K562 (cell line): ENCODE data around the gene LONRF3.

ENCODE experiments used
- KLF10 ChIP-seq: fragments of 250-450 bp; sonication (Bioruptor Pico); IDR thresholded peaks from 2 replicates; pipeline ENCODE4 v1.6.1; 2021; ENCODE audit warnings: matching md5 sums
- PBX2 ChIP-seq, 2 experiments: IDR thresholded peaks in 1 of 2; conservative IDR thresholded peaks in 1 of 2; 2 replicates each; pipeline ENCODE4 v1.6.1; 2016; ENCODE audit warnings: low read depth in 2 of 2, mild to moderate bottlenecking in 1 of 2, missing compliant biosample characterization in 1 of 2, missing genetic modification characterization in 1 of 2, moderate library complexity in 1 of 2
- SIRT6 ChIP-seq: IDR thresholded peaks from one replicate; pipeline ENCODE4 v1.6.1; 2012; ENCODE audit warnings: low read depth, mild to moderate bottlenecking, control low read depth, inconsistent platforms, low read length, moderate library complexity
- SMAD3 ChIP-seq: fragments of 450-650 bp; formaldehyde crosslinking; conservative IDR thresholded peaks from 2 replicates; pipeline ENCODE4 v1.4.0; 2020; ENCODE audit warnings: mild to moderate bottlenecking
- TSHZ1 ChIP-seq: fragments of 250-450 bp; sonication (Bioruptor Pico); IDR thresholded peaks from 2 replicates; pipeline ENCODE4 v1.4.0; 2020; ENCODE audit warnings: mild to moderate bottlenecking, moderate library complexity

- TF ChIP-seq PBX2 (CRISPR knock-in tag; IDR thresholded peaks at IDR 0.05; ENCODE audit: low read depth), result no peak
- no peak for TF ChIP-seq PBX2 (tag; conservative IDR thresholded peaks at IDR 0.05; ENCODE audit: low read depth)
- no peak for TF ChIP-seq KLF10 (CRISPR knock-in tag)
- TF ChIP-seq SMAD3 (CRISPR knock-in tag), result no peak
- TF ChIP-seq TSHZ1 (CRISPR knock-in tag), result no peak
- TF ChIP-seq SIRT6, result no peak
These were observed 2.4 kb downstream of the LONRF3 start for GRCh38 chrX:118976599-118977340.
